Thymus (tissue), 11 donors: ENCODE measurements around the gene KLHL6. TPM values are rescaled to one million over a fixed set of nuclear protein-coding genes. Genes with fewer than 3 reads are reported as not detected.

Source experiments
- DNase-seq, 9 donors: peaks; one replicate each; pipeline ENCODE4 v3.0.0-alpha.2; 2013; ENCODE audit warnings: low spot score in 9 of 9, low read depth in 6 of 9, missing footprints in 1 of 9
- H3K27ac ChIP-seq, 2 donors: one replicate each; pipeline ENCODE4 v1.5.1; 2013; ENCODE audit warnings: control low read depth in 1 of 2, low read depth in 1 of 2, low read length in 1 of 2, mild to moderate bottlenecking in 1 of 2, moderate library complexity in 1 of 2
- H3K27me3 ChIP-seq, 2 donors: one replicate each; pipeline ENCODE4 v1.5.1; 2013; ENCODE audit warnings: low read length in 1 of 2; ENCODE audit not compliant: control insufficient read depth in 2 of 2, insufficient read depth in 1 of 2
- H3K36me3 ChIP-seq, 2 donors: one replicate each; pipeline ENCODE4 v1.5.1; 2013; ENCODE audit warnings: low read length in 1 of 2, mild to moderate bottlenecking in 1 of 2, moderate library complexity in 1 of 2; ENCODE audit not compliant: control insufficient read depth in 2 of 2, insufficient read depth in 2 of 2
- H3K4me1 ChIP-seq, 2 donors: one replicate each; pipeline ENCODE4 v1.5.1; 2013; ENCODE audit warnings: low read length in 2 of 2; ENCODE audit not compliant: control insufficient read depth in 2 of 2, insufficient read depth in 2 of 2
- H3K4me3 ChIP-seq, 2 donors: one replicate each; pipeline ENCODE4 v1.5.1; 2013; ENCODE audit warnings: low read length in 2 of 2, control low read depth in 1 of 2, mild to moderate bottlenecking in 1 of 2
- H3K9me3 ChIP-seq, 2 donors: one replicate each; pipeline ENCODE4 v1.5.1; 2013; ENCODE audit warnings: low read length in 1 of 2, mild to moderate bottlenecking in 1 of 2; ENCODE audit not compliant: control insufficient read depth in 2 of 2, insufficient read depth in 1 of 2
- WGBS: extraction: QIAGEN DNeasy Blood & Tissue Kit; methylation state at CpG from one replicate; pipeline ENCODE4 v1.1.7; 2013; 5-methylcytosine and 5-hydroxymethylcytosine counted together
- polyA plus RNA-seq: library from polyadenylated mRNA; stranded (reverse); fragments of 200-250 nt; gene quantifications from one replicate; pipeline ENCODE4 v1.2.3, GENCODE V29; 2013
- total RNA-seq: library from RNA; stranded (reverse); fragments of 120-200 nt; gene quantifications from one replicate; pipeline ENCODE4 v1.2.4, GENCODE V29; 2013
- donor health status: healthy.

The KLHL6 gene
- total and polyA plus RNA-seq, 2 donors, result 16.3 to 20.9 TPM

GRCh38 chr3:183490211-183490601, 65.3 kb downstream of the KLHL6 start:
- H3K9me3 ChIP-seq, result no peaks in the 10 kb centered on the region
- H3K4me3 ChIP-seq, result no peak overlapping the region
- H3K36me3 ChIP-seq, result peaks cover 37 to 47% of the 10 kb centered on the region in 2 donors
- no peaks in the 10 kb centered on the region for H3K27me3 ChIP-seq
- no peak overlapping the region for H3K27ac ChIP-seq
- WGBS, result 98% methylated on average over 9 of the region's 9 CpGs
- no peak for DNase-seq
- H3K4me1 ChIP-seq, result peaks cover 2 to 7% of the 10 kb centered on the region in 2 donors

GRCh38 chr3:183489455-183490210, 65.9 kb downstream of the KLHL6 start:
- Histone ChIP-seq H3K27ac (no peak overlapping the region), H3K36me3 (peaks cover 37 to 47% of the 10 kb centered on the region in 2 donors), H3K9me3 (no peaks in the 10 kb centered on the region), H3K4me1 (peaks cover 0 to 3% of the 10 kb centered on the region in 2 donors), H3K27me3 (no peaks in the 10 kb centered on the region), H3K4me3 (no peak overlapping the region)
- 88% methylated on average over 6 of the region's 6 CpGs for WGBS
- no peak for DNase-seq

- no peak overlapping the region for H3K4me3 ChIP-seq
- H3K27me3 ChIP-seq, result no peaks in the 10 kb centered on the region
- no peak for DNase-seq
- no peak overlapping the region for H3K27ac ChIP-seq
- 96% methylated on average over 3 of the region's 3 CpGs for WGBS
- peaks cover 0 to 3% of the 10 kb centered on the region in 2 donors for H3K4me1 ChIP-seq
- H3K36me3 ChIP-seq, result peaks cover 26 to 35% of the 10 kb centered on the region in 2 donors
- no peaks in the 10 kb centered on the region for H3K9me3 ChIP-seq
Observed at GRCh38 chr3:183488343-183488742, 67.2 kb downstream of the KLHL6 start.

- Histone ChIP-seq H3K9me3 (no peaks in the 10 kb centered on the region), H3K4me3 (no peak overlapping the region), H3K4me1 (peaks cover 0 to 3% of the 10 kb centered on the region in 2 donors), H3K27ac (no peak overlapping the region), H3K27me3 (no peaks in the 10 kb centered on the region), H3K36me3 (peaks cover 21 to 31% of the 10 kb centered on the region in 2 donors)
- 95% methylated on average over 6 of the region's 6 CpGs for WGBS
- DNase-seq, result no peak
Observed at GRCh38 chr3:183487896-183488295, 67.6 kb downstream of the KLHL6 start.

GRCh38 chr3:183487016-183487415, 68.5 kb downstream of the KLHL6 start:
- no peaks in the 10 kb centered on the region for H3K9me3 ChIP-seq
- no peaks in the 10 kb centered on the region for H3K27me3 ChIP-seq
- no peak overlapping the region for H3K4me3 ChIP-seq
- H3K36me3 ChIP-seq, result peaks cover 12 to 22% of the 10 kb centered on the region in 2 donors
- WGBS, result 87% methylated on average over 4 of the region's 4 CpGs
- H3K27ac ChIP-seq, result no peak overlapping the region
- peaks cover 0 to 3% of the 10 kb centered on the region in 2 donors for H3K4me1 ChIP-seq
- DNase-seq, result no peak

GRCh38 chr3:183486472-183486871, 69.0 kb downstream of the KLHL6 start:
- peaks cover 0 to 3% of the 10 kb centered on the region in 2 donors for H3K4me1 ChIP-seq
- 99% methylated on average over 6 of the region's 6 CpGs for WGBS
- H3K4me3 ChIP-seq, result no peak overlapping the region
- no peaks in the 10 kb centered on the region for H3K9me3 ChIP-seq
- H3K27me3 ChIP-seq, result no peaks in the 10 kb centered on the region
- peaks cover 7 to 17% of the 10 kb centered on the region in 2 donors for H3K36me3 ChIP-seq
- no peak overlapping the region for H3K27ac ChIP-seq
- no peak for DNase-seq

GRCh38 chr3:183485585-183485984, 69.9 kb downstream of the KLHL6 start:
- peaks cover 3 to 10% of the 10 kb centered on the region in 2 donors for H3K36me3 ChIP-seq
- no peaks in the 10 kb centered on the region for H3K4me1 ChIP-seq
- no peak overlapping the region for H3K4me3 ChIP-seq
- WGBS, result 96% methylated on average over 6 of the region's 6 CpGs
- DNase-seq, result no peak
- H3K9me3 ChIP-seq, result no peaks in the 10 kb centered on the region
- H3K27me3 ChIP-seq, result no peaks in the 10 kb centered on the region
- H3K27ac ChIP-seq, result no peak overlapping the region

GRCh38 chr3:183485093-183485492, 70.4 kb downstream of the KLHL6 start:
- Histone ChIP-seq H3K27ac (peak overlapping the region in 1 of 2 donors; percentile 0), H3K4me3 (no peak overlapping the region), H3K36me3 (peaks cover 3 to 7% of the 10 kb centered on the region in 2 donors), H3K9me3 (no peaks in the 10 kb centered on the region), H3K4me1 (no peaks in the 10 kb centered on the region), H3K27me3 (no peaks in the 10 kb centered on the region)
- WGBS, result 98% methylated on average over 6 of the region's 6 CpGs
- no peak for DNase-seq

- no peak for DNase-seq
- H3K27ac ChIP-seq, result no peak overlapping the region
- no peaks in the 10 kb centered on the region for H3K9me3 ChIP-seq
- H3K4me1 ChIP-seq, result no peaks in the 10 kb centered on the region
- 96% methylated on average over 4 of the region's 4 CpGs for WGBS
- H3K27me3 ChIP-seq, result no peaks in the 10 kb centered on the region
- no peak overlapping the region for H3K4me3 ChIP-seq
- H3K36me3 ChIP-seq, result peaks cover 3 to 4% of the 10 kb centered on the region in 2 donors
Observed at GRCh38 chr3:183484431-183485075, 71.0 kb downstream of the KLHL6 start.
